Left renal pelvis (tissue), 4 donors: Measurements from ENCODE around the gene GHRHR. TPM values are rescaled to one million over a fixed set of nuclear protein-coding genes. Genes with fewer than 3 reads are reported as not detected.

Experiments
- DNase-seq, 4 donors: peaks; one replicate each; pipeline ENCODE4 v3.0.0-alpha.2; 2013; ENCODE audit warnings: low read depth in 4 of 4, low spot score in 3 of 4
- polyA plus RNA-seq, 4 donors: library from polyadenylated mRNA; unstranded; fragments of 120-200 nt; gene quantifications; one replicate each; pipeline ENCODE4 v1.2.1, GENCODE V29; 2013; ENCODE audit not compliant: insufficient read length in 4 of 4

Gene GHRHR
- polyA plus RNA-seq, 4 donors, result 0.20 to 0.40 (median 0.23) TPM; not detected in 1

DNA sequence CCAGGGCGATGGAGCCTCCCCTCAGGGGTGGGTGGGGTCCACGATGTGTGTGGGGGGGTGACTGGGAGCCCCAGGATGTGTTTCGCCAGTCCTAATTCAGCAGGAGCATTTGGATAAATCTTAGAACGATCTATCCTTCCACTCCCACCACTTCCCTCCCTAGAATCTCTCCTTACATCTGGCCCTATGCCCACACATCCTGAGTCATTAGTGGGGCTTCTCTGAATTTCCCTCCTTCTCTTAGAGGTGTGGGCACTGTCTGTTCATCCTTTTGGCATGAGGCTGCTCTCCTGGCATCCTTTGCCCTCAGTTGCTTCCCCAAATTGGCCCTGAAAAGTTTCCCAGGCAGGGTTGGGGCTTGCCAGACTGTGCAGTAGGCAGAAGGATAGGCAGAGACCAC, 1.6 kb downstream of the GHRHR start:
- no peak for DNase-seq

GRCh38 chr7:30965883-30966282, 2.1 kb downstream of the GHRHR start:
- no peak for DNase-seq

DNA sequence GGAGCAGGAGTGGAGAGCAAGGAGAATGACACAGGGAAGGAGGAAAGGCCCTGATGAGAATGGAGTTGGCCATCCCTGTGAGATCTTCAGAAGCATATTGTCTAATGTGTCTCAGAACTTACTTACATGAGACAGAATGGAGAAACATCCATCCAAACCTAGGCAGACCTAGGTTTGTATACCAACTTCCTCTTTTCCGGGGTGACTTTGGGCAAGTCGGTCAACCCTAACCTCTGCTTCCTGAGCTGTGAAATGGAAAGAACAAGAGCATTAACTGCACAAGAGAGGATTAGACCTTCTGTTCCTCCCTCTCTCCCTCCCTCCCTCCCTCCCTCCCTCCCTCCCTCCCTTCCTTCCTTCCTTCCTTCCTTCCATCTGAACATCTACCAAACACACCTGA, 4.5 kb downstream of the GHRHR start:
- no peak for DNase-seq

DNA sequence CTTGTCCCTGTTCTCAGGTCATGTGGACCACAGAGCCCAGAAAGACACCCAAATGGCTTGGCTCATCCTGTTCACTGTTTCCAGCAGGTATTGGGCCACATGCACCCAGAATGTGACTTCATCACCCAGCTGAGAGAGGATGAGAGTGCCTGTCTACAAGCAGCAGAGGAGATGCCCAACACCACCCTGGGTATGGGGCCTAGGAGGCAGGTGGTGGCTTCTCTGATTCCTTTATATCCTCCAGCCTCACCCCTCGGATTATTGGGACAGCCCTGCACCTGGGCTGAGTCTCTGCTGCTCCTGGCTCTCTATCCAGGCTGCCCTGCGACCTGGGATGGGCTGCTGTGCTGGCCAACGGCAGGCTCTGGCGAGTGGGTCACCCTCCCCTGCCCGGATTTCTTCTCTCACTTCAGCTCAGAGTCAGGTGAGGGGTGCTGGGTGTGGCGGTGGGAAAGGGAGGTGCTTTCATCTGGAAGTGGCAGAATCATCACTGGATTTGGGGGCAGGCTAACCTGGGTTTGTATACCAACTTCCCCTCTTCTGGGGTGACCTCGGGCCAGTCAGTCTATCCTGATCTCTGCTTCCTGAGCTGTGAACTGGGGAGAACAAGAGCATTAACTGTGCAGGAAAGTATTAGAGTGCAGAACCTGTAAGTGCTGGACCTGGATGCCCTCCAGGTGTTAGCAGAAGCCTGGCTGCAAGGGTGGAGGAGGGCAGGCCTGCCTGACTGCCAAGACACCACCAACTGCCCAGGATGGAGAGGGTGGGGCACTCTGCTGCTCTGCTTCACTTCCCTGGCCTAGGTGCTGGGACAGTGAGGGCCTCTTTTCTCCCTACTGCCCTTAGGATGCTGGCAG, 5.2 kb downstream of the GHRHR start:
- DNase-seq, result no peak

GRCh38 chr7:30969604-30969970, 5.8 kb downstream of the GHRHR start:
- DNase-seq, result no peak

GRCh38 chr7:30970074-30970473, 6.3 kb downstream of the GHRHR start:
- no peak for DNase-seq

GRCh38 chr7:30970594-30971094, 6.9 kb downstream of the GHRHR start:
- peak in 1 of 4 donors; percentile 12 for DNase-seq

DNA sequence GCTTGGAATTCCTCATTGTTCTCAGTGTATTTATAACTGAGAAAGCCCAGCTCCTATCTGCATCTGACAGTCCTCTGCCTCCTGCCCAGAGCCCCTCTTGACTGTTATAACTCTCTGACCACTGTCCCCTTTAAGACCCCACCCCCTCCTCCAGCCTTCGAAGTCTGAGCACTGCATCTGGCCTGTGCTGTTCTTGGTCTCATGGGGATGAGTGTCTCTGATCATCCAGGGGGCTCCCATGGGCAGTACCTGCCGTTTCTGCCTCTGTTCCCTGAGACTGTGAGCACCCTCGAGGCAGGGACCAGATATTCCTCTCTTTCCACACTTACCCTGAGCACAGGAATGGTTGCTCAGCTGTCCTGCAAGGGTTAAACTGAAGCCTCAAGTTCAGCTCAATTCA, 7.7 kb downstream of the GHRHR start:
- DNase-seq, result no peak

- no peak for DNase-seq
These were observed 8.2 kb downstream of the GHRHR start for GRCh38 chr7:30971840-30972563.

DNA sequence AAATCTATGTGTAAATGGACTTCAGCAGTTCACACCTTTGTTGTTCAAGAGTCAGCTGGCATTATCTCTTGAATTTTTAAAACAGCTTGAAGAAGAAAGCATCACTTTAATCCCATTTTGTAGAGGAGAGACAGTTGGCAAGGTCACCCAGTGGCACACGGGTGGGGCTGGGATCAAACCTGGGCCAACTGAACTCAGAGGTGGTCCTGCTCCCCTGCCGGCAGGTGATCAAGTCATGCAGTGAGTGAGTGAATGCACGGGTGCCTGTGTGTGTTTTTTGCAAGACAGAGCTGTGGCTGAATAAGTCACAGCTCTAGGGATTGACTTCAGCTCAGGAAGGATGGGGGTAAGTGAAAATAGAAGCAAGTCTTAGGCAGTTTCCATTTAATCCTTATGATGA, 9.5 kb downstream of the GHRHR start:
- no peak for DNase-seq

DNA sequence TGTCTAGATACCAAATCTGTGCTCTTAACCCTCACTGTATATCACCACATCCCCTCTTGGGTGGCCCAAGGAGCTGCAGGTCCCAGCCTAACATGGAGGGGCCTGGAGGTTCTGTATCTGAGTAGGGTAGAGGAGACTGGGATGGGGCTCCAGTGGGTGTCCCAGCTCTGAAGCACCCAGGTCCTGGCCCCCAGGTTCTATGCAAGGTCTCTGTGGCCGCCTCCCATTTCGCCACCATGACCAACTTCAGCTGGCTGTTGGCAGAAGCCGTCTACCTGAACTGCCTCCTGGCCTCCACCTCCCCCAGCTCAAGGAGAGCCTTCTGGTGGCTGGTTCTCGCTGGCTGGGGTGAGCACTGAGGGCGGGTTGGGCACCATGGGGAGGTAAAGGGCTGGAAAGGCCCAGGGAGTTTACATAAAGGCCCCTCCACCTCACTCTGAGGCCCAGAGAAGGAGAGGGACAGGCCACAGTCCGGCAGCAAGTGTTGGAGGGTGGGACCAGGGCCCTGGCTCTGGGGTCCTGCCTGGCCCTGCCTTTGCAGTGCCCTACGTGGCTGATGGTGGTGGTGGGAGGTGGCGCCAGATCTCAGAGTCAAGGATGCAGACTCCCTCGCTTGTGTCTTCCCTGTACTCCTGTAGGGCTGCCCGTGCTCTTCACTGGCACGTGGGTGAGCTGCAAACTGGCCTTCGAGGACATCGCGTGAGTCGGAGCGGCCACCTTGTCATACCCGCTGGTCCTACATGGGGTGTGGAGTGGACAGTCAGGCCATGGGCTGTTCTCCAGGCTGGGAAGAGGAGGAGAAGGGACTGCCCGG, 10.2 kb downstream of the GHRHR start:
- DNase-seq, result no peak

DNA sequence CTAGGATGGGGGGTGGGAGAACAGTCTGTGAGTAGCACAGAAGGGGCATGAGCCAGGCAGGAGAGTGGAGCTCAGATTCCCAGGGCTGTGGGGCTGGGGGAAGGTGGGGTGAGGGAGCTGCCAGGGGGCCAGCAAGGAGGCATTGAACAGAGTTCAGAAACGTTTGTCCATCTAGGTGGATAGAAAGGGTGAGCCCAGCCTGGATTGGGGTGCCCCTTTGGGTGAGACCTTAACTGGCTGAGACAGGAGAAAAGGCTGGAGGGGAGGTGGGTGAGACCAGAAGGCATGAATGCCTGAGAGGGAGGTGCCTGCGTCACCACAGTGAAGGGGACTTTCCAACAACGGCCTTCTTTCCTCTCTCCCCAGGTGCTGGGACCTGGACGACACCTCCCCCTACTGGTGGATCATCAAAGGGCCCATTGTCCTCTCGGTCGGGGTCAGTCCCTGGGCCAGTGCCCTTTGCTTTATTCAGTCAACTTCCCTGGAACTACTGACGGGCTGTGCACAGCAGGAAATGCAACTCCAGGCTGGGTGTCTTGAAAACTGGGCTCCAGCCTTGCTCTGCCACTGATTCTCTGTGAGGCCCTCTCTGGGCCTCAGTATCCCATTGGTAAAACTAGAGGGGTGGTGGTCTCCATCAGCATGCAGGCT, 11.0 kb downstream of the GHRHR start:
- peak in 2 of 4 donors; percentile 16 to 17 for DNase-seq

GRCh38 chr7:30975256-30975899, 11.6 kb downstream of the GHRHR start:
- DNase-seq, result no peak

DNA sequence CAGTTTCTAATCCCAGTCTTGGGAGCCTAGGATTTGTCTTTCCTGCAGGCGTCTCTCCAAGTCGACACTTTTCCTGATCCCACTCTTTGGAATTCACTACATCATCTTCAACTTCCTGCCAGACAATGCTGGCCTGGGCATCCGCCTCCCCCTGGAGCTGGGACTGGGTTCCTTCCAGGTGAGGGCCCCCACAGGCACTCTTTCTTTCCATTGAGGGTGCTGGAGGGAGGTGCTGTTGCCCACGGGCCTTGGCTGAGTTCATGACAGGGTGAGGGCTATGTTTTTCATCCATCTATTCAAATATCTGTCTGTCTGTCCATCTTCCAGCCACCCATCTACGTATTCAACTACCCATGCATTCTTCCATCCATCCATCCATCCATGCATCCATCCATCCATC, 12.6 kb downstream of the GHRHR start:
- DNase-seq, result no peak

DNA sequence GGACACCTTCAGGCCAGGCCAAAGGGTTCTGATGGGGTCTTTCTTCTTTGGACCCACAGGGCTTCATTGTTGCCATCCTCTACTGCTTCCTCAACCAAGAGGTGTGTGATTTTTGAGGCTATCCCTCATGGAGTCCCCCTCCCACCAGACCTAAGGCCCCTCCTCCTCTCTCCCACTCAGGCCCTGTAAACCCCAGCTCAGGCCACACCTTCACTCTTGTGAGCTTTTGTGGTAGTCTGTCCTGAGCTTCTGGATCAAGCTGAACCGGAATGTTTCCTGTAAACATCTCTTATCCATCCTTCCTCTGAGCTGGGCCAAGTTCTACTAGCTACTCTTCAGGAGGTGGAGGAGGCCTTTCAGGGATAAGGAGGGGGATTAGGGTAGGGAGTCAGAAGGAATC, 13.5 kb downstream of the GHRHR start:
- DNase-seq, result no peak

DNA sequence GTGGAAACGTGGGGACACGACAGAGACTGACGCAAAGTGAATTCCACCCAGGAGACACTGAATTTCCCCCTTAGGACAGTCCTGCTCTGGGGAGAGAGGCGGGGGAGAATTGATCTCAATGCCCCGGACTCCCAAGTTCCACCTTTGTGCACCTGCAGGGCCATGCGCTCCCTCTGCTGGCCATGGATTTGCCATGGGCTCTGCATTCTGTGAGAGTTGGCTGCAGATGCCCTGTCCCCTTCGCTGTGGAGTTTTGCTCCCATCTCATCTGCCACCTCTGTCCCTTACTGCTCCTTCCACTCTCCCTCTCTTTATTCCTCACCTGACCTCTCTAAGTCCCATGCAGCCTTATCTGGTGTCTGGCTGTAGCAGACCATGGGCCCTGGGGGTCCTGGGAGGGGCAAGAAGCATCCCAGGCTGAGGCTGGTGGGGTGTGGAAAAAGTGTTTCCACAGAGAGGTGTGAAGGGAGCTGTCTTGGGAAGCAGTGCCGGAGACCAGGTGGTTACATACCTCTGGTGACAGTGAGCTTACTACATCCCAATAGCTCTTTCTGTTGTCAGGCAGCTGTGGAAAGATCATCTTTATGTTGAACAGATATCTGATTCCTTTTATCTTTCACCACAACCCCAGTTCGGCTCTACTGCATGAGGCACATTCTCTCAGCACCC, 14.3 kb downstream of the GHRHR start:
- DNase-seq, result no peak

- DNase-seq, result no peak
These were observed 15.3 kb downstream of the GHRHR start for GRCh38 chr7:30979027-30979426.

- DNase-seq, result no peak
These were observed 16.4 kb downstream of the GHRHR start for GRCh38 chr7:30980194-30980593.

DNA sequence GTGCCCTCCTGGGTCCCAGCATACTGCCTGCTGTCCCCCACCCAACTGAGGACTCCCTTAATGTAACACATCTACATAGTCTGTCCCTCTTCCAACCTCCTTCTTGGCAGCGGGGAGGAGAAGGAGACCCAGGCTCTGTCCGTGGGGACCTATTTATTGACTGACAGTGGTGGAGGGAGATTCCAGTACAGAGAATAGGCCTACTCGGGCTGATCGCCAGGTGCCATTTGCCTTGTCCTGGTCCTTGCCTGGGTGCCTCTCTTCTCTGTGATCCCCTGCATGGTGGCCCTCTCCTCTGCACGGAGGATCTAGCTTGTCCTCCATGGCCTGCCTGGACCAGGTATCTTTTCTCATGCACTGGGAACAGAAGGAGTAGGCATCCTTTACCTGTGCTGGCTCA, 17.0 kb downstream of the GHRHR start:
- no peak for DNase-seq
